SU-DHL-6 (cell line): Measurements from ENCODE around the gene DPP9.

Experiments
- CTCF ChIP-seq: fragments of 200-600 bp; sonication (generic); IDR thresholded peaks from one replicate; pipeline ENCODE4 v1.5.1; 2017; ENCODE audit warnings: antibody characterized with exemption, mild to moderate bottlenecking, low read length, moderate library complexity; ENCODE audit not compliant: insufficient read depth, poor library complexity, severe bottlenecking
- EZH2phosphoT487 ChIP-seq: fragments of 200-600 bp; sonication (generic), shearing (Covaris generic); conservative IDR thresholded peaks from 2 replicates; pipeline ENCODE4 v1.6.1; 2018; ENCODE audit warnings: mild to moderate bottlenecking, antibody characterized with exemption, low read length, moderate library complexity, mixed read lengths

GRCh38 chr19:4744451-4745174 is 21.0 kb upstream of the DPP9 start:
- TF ChIP-seq CTCF (no peak), EZH2phosphoT487 (no peak)
